SH-SY5Y (cell line): ENCODE data around the gene LSM4.

ENCODE experiments used
- GATA2 ChIP-seq: IDR thresholded peaks from 2 replicates; pipeline ENCODE4 v1.6.1; 2011; ENCODE audit warnings: mild to moderate bottlenecking, low read depth, low read length
- GATA3 ChIP-seq: IDR thresholded peaks from 2 replicates; pipeline ENCODE4 v1.6.1; 2011; ENCODE audit warnings: low read depth, mild to moderate bottlenecking, low read length, moderate library complexity

LSM4 gene

DNA sequence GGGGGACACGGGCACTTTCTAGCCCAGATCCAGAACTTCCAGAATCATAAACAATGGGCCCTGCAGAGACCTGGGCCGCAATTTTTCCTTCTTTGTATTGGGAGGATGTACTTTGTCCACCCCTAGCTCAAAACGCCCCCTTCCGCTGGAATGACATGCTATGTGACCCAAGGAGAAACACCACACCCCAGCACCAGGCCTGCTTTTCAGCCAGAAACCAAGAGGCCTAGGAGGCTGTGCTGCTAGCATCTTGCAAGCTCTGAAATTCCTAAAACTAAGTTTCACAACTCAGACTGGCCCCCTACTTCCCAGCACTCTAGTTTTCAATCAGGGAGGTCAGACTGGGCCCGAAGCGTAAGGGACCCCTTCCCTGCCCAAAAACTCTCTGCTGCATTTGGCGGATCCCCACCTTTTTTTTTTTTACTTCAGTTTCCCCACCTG lies 538 bp downstream of the LSM4 start:
- no peak for TF ChIP-seq GATA2
- no peak for TF ChIP-seq GATA3

- no peak for TF ChIP-seq GATA2
- TF ChIP-seq GATA3 = no peak
Observed at GRCh38 chr19:18321734-18322102, 1.2 kb downstream of the LSM4 start.

DNA sequence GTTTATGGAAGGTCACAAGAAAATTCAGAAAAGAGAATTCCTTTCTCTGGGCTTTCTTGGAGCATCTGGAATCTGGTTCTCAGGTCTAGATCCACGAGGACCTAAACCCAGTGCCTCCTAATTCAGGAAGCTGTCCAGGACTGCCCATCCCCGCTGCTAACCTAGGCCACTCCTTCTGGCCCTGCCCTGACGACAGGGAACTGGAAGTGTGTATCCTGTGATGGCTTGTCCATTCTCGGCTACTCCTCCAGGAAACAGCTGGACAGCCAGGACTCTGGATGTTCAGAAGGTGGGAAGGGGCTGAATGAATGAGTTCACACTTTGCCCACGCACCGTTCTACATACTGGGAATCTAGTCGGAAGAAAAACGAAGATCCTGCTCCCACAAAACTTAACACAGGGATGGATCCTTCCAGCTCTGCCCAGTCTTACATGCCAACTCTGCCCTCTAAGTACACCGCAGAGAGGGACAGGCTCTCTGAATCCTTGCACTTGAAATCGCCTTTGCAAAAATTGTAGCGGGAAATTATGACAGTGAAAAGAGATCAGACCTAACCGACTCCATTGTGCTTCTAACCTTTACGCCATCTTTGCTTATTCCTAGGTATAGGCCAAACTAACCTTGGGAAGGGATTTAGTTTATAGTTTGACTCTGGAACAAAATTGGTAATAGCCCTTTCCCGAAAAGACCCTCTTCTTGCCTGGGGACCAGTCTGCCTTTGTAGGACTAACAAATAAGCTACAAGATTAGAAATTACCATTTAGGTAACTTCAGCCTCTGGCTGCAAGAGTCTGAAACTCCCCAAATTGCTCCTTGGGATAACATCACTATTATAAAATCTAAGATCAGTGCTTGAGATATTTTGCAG lies 1.8 kb downstream of the LSM4 start:
- TF ChIP-seq GATA3 = no peak
- TF ChIP-seq GATA2 = no peak

GRCh38 chr19:18319591-18320135 lies 3.2 kb downstream of the LSM4 start:
- TF ChIP-seq GATA2 = no peak
- TF ChIP-seq GATA3 = no peak

- TF ChIP-seq GATA2 (no peak), GATA3 (no peak)
Observed at GRCh38 chr19:18317961-18318800, 4.7 kb downstream of the LSM4 start.

DNA sequence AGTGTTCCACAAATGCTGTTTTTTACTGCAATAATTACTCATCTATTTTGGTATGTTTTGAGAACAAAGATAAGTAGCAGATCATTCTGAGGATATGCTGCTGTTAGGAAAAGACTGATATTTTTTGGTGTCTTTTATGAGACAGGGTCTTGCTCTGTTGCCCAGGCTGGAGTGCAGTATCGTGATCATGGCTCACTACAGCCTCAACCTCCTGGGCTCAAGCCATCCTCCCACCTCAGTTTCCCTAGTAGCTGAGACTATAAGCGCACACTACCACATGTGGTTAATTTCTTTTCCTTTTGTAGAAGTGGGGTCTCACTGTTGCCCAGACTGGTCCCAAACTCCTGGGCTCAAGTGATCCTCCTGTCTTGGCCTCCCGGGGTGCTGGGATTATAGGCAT lies 9.5 kb downstream of the LSM4 start:
- TF ChIP-seq GATA2 (no peak), GATA3 (no peak)

- TF ChIP-seq GATA3 = no peak
- TF ChIP-seq GATA2 = no peak
Observed at GRCh38 chr19:18312092-18312534, 10.8 kb downstream of the LSM4 start.

GRCh38 chr19:18311502-18312091 lies 11.3 kb downstream of the LSM4 start:
- no peak for TF ChIP-seq GATA2
- TF ChIP-seq GATA3 = no peak

- TF ChIP-seq GATA2 (no peak), GATA3 (no peak)
Observed at GRCh38 chr19:18310966-18311365, 11.9 kb downstream of the LSM4 start.

DNA sequence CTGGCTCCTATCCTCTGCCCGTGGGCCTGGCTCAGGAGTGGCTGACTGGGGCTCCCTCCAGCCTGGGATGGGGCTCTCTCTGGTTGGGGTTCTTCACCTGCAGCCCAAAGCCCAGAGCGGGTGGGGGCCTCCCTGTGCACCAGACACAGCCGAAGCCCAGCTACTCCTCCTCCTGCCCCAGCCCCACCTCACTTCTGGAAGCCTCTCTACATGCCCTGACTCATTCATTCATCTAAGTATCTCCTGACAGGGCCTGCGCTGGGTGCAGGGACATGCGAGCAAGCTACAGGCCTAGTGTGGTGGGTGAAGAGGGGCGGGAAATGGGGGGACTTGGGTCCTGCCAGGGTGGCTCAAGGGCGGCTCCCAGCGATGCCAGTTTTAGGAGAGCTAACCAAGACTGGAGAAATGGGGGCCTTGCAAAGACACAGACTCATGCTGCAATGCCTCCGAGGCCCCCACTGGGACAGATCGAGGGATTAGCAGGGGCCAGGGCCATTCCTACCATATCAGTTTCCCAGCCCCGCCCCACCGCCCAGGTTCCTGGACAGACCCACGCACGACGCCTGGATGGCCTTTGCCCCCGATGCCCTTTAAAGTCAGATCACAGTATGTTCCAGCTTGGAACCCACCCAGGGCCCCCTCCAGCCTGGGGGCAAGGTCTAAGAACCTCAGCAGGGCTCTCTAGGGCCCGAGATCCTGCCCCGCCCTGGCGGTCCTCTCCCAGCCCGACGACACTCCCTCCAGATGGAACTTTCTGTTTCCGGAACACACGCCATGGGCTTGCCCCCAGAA lies 12.6 kb downstream of the LSM4 start:
- TF ChIP-seq GATA2 (no peak), GATA3 (no peak)

DNA sequence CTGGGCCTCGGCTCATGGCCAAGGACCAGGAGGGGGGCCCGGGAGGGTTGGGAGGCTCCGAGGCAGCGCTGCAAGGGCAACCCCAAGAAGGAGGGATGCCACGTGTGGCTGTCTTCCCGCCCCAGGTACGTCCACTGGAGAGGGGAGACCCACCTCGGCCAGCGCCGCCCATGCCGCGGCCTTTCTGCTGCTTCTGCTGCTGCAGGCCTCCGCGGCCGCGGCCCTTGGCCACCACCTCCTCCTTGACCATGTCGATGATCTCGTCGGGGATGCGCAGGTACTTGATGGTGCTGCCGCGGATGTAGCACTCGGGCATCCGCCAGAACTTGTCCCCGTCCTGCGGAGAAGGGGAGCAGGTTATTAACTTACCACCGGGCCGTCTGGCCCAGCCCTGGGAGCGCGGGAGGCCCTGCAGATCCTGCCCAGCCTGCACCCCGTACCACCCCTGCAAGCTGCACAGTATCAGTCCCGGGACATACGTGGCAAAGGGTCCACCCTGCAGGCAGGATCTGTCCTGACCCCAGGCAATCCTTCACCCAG lies 13.3 kb downstream of the LSM4 start:
- TF ChIP-seq GATA2 (no peak), GATA3 (no peak)

GRCh38 chr19:18308948-18309325 lies 13.9 kb downstream of the LSM4 start:
- TF ChIP-seq GATA2 (no peak), GATA3 (no peak)
